WERI-Rb-1 (cell line): ENCODE results near the gene ZNF568.

Experiments used
- DNase-seq: peaks from one replicate; pipeline ENCODE4 v3.0.0-alpha.2; 2020
- H3K27ac ChIP-seq: fragments of 250-450 bp; sonication (Bioruptor Pico); 2 replicates; pipeline ENCODE4 v1.5.1; 2020; ENCODE audit warnings: mild to moderate bottlenecking, moderate library complexity
- H3K27me3 ChIP-seq: fragments of 250-450 bp; sonication (Bioruptor Pico); 2 replicates; pipeline ENCODE4 v1.5.1; 2021; ENCODE audit warnings: mild to moderate bottlenecking, low read depth, moderate library complexity; ENCODE audit not compliant: insufficient read depth, severe bottlenecking
- H3K36me3 ChIP-seq: fragments of 250-450 bp; sonication (Bioruptor Pico); 2 replicates; pipeline ENCODE4 v1.5.1; 2020; ENCODE audit warnings: mild to moderate bottlenecking, moderate library complexity
- H3K4me3 ChIP-seq: 2 replicates; pipeline ENCODE4 v1.5.1; 2011; ENCODE audit warnings: low read depth, mild to moderate bottlenecking, control low read depth, low read length
- H3K9me3 ChIP-seq: fragments of 250-450 bp; sonication (Bioruptor Pico); 2 replicates; pipeline ENCODE4 v1.5.1; 2021; ENCODE audit warnings: mild to moderate bottlenecking, moderate library complexity; ENCODE audit not compliant: severe bottlenecking
- TF ChIP-seq, protein P1 (sequence below): IDR thresholded peaks from 2 replicates; pipeline ENCODE4 v1.5.1; 2011; ENCODE audit warnings: low read depth, mild to moderate bottlenecking, control low read depth, inconsistent platforms, low read length

ZNF568 gene

DNA sequence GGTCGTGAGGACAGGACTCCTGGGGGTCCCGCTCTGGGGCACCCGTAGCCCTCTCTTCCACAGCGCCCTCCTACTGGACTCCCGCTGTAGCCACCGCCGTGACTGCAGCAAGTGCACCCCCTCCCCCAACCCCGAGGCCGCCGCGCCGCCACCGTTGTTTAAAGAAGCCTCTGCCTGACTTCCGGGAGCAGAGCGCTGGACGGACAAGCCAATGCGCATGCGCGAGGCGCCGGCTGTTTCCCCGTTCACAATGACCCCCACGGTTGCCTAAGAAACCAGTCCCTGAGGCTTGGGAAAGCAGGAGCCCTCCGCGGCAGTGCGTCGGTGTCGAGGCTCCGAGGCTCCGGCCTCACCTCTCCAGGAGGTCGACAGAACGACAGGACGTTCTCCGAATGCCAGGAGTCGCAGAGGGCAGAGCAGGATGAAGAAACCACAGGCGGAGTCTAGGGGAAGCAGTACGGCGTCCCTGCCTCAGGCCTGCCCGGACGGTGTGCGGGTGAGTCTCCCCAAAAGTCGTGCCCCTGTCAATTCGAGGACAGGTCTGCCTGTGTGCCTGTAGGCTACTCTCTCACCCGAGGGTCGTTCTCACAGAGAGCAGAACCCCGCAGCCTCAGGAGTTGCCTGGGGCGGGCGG is 91.6 kb downstream of the ZNF568 start:
- Histone ChIP-seq H3K4me3 (no peak overlapping the region), H3K36me3 (no peaks in the 10 kb centered on the region), H3K9me3 (peaks cover 18% of the 10 kb centered on the region), H3K27me3 (no peaks in the 10 kb centered on the region), H3K27ac (no peak overlapping the region)
- DNase-seq = no peak
- TF ChIP-seq, protein P1, sequence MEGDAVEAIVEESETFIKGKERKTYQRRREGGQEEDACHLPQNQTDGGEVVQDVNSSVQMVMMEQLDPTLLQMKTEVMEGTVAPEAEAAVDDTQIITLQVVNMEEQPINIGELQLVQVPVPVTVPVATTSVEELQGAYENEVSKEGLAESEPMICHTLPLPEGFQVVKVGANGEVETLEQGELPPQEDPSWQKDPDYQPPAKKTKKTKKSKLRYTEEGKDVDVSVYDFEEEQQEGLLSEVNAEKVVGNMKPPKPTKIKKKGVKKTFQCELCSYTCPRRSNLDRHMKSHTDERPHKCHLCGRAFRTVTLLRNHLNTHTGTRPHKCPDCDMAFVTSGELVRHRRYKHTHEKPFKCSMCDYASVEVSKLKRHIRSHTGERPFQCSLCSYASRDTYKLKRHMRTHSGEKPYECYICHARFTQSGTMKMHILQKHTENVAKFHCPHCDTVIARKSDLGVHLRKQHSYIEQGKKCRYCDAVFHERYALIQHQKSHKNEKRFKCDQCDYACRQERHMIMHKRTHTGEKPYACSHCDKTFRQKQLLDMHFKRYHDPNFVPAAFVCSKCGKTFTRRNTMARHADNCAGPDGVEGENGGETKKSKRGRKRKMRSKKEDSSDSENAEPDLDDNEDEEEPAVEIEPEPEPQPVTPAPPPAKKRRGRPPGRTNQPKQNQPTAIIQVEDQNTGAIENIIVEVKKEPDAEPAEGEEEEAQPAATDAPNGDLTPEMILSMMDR = no peak

DNA sequence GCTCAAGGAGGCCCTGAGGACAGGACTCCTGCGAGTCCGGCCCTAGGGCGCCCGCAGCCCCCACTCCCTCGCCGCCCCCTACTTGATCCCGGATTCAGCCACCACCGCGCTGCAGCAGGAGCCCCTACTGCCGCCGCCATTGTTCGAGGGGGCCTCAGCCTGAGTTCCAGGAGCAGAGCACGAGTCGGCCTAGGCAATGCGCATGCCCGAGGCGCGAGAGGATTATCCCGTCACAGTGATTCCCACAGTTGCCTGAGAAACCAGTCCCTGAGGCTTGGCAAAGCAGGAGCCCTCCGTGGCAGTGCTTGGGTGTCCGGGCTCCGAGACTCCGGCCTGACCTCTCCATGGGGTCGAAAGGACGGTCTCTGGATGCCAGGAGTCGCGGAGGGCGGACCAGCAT is 93.7 kb downstream of the ZNF568 start:
- TF ChIP-seq, protein P1 = no peak
- H3K4me3 ChIP-seq = no peak overlapping the region
- H3K36me3 ChIP-seq = no peaks in the 10 kb centered on the region
- H3K27me3 ChIP-seq = no peaks in the 10 kb centered on the region
- peaks cover 16% of the 10 kb centered on the region for H3K9me3 ChIP-seq
- DNase-seq = no peak
- no peak overlapping the region for H3K27ac ChIP-seq

DNA sequence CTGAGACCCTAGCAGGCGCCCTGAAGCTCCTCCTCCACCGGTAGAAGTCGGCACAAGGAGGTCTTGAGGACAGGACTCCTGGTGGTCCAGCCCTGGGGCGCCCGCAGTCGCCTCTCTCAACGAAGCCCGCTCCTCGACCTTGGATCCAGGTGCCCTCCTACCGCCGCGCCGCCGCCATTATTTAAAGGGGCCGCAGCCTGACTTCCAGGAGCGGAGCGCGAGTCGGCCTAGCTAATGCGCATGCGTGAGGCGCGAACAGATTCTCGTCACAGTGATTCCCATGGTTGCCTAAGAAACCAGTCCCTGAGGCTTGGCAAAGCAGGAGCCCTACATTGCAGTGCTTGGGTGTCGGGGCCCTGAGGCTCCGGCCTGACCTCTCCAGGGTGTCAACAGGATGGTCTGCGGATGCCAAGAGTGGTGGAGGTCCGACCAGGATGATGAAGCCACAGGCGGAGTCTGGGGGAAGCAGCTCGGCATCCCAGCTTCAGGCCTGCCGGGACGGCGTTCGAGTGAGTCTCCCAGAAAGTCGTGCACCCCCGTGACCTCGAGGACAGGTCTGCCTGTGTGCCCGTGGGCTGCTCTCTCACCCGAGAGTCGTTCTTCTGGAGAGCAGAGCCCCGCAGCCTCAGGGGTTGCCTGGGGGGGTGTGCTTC is 96.1 kb downstream of the ZNF568 start:
- Histone ChIP-seq H3K4me3 (no peak overlapping the region), H3K9me3 (peaks cover 10% of the 10 kb centered on the region), H3K27me3 (no peaks in the 10 kb centered on the region), H3K36me3 (no peaks in the 10 kb centered on the region), H3K27ac (no peak overlapping the region)
- TF ChIP-seq, protein P1 = no peak
- DNase-seq = no peak

- Histone ChIP-seq H3K9me3 (peaks cover 10% of the 10 kb centered on the region), H3K27ac (no peak overlapping the region), H3K4me3 (no peak overlapping the region), H3K27me3 (no peaks in the 10 kb centered on the region), H3K36me3 (no peaks in the 10 kb centered on the region)
- TF ChIP-seq, protein P1 = no peak
- no peak for DNase-seq
Measured at GRCh38 chr19:37014456-37014855, 98.3 kb downstream of the ZNF568 start.

GRCh38 chr19:37045140-37045539 is 129.0 kb downstream of the ZNF568 start:
- no peak overlapping the region for H3K4me3 ChIP-seq
- no peaks in the 10 kb centered on the region for H3K36me3 ChIP-seq
- no peak for DNase-seq
- no peaks in the 10 kb centered on the region for H3K9me3 ChIP-seq
- H3K27ac ChIP-seq = no peak overlapping the region
- TF ChIP-seq, protein P1 = no peak
- no peaks in the 10 kb centered on the region for H3K27me3 ChIP-seq
